ENCODE results near the gene NR3C2. TPM values are rescaled to one million over a fixed set of nuclear protein-coding genes. Genes with fewer than 3 reads are reported as not detected.

NR3C2 gene
- total RNA-seq, 1 experiment from 2014 or later: 0.26 TPM

- ChIA-PET CTCF (no interaction called here), POLR2A (no interaction called here)
- no TSS peak for BruUV-seq (replicated peaks)
- H3K27ac ChIP-seq (ENCODE audit: low read length): no peak overlapping the region
- H3K4me1 ChIP-seq (ENCODE audit: control insufficient read depth, insufficient read depth, low read length): no peaks in the 10 kb centered on the region
- no peak for TF ChIP-seq POLR2AphosphoS5 (IDR thresholded peaks at IDR 0.05; ENCODE audit: low read depth, low read length)
- TF ChIP-seq SIN3A (IDR thresholded peaks at IDR 0.05; ENCODE audit: borderline replicate concordance, insufficient read depth, low read depth, low read length): no peak
- no peak for TF ChIP-seq REST (IDR thresholded peaks at IDR 0.05; ENCODE audit: insufficient read depth in 1 of 2, low read depth in 2 of 2, low read length in 1 of 2)
- TF ChIP-seq, protein P1, sequence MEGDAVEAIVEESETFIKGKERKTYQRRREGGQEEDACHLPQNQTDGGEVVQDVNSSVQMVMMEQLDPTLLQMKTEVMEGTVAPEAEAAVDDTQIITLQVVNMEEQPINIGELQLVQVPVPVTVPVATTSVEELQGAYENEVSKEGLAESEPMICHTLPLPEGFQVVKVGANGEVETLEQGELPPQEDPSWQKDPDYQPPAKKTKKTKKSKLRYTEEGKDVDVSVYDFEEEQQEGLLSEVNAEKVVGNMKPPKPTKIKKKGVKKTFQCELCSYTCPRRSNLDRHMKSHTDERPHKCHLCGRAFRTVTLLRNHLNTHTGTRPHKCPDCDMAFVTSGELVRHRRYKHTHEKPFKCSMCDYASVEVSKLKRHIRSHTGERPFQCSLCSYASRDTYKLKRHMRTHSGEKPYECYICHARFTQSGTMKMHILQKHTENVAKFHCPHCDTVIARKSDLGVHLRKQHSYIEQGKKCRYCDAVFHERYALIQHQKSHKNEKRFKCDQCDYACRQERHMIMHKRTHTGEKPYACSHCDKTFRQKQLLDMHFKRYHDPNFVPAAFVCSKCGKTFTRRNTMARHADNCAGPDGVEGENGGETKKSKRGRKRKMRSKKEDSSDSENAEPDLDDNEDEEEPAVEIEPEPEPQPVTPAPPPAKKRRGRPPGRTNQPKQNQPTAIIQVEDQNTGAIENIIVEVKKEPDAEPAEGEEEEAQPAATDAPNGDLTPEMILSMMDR (IDR thresholded peaks at IDR 0.05): no peak
- TF ChIP-seq TCF7L2 (IDR thresholded peaks at IDR 0.05; ENCODE audit: low read depth, low read length): no peak
- H3K27me3 ChIP-seq (ENCODE audit: control insufficient read depth, insufficient read depth, low read length): no peaks in the 10 kb centered on the region
- no peak for ATAC-seq
- H3K9me3 ChIP-seq (ENCODE audit: control insufficient read depth, insufficient read depth, low read depth, low read length): no peaks in the 10 kb centered on the region
- H3K4me3 ChIP-seq (ENCODE audit: low read depth in 2 of 2, low read length in 2 of 2): no peak overlapping the region
- DNase-seq (ENCODE audit: low read depth, low spot score): no peak
- no peaks in the 10 kb centered on the region for H3K36me3 ChIP-seq (ENCODE audit: control insufficient read depth, insufficient read depth, low read length)
- in situ Hi-C loops (cut with HindIII; ENCODE audit: low pct_unique_long_range_greater_than_20kb, low sequenced_read_pairs) (no loop called here), intact Hi-C loops (cut with micrococcal nuclease; ENCODE audit: unreplicated experiment) (no loop called here)
Measured at GRCh38 chr4:148258535-148258934, 183.7 kb downstream of the NR3C2 start.

DNA sequence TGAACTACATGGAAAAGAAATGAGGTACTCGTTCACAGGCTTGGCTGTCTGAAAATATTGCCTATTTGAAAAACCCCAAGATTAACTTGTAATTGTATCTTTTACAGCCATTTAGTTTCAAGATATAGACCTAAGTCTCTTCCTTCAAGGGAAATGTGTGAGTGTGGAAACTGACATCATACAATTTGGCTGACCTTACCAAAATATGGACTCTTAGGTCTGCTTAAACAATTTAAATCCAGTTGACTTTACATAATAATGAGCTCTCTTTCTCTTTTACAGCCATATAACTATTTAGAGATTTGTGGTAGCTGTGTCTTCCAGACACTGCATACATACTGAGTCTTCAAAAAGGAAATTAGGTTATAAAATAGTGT is 186.9 kb downstream of the NR3C2 start:
- no TSS peak for BruUV-seq (replicated peaks)
- in situ Hi-C loops (cut with HindIII; ENCODE audit: low pct_unique_long_range_greater_than_20kb, low sequenced_read_pairs) (no loop called here), intact Hi-C loops (cut with micrococcal nuclease; ENCODE audit: unreplicated experiment) (no loop called here)
- TF ChIP-seq REST (IDR thresholded peaks at IDR 0.05; ENCODE audit: insufficient read depth in 1 of 2, low read depth in 2 of 2, low read length in 1 of 2): no peak
- no peak for TF ChIP-seq TCF7L2 (IDR thresholded peaks at IDR 0.05; ENCODE audit: low read depth, low read length)
- TF ChIP-seq, protein P1 (IDR thresholded peaks at IDR 0.05): no peak
- no peak for TF ChIP-seq POLR2AphosphoS5 (IDR thresholded peaks at IDR 0.05; ENCODE audit: low read depth, low read length)
- no peak for TF ChIP-seq SIN3A (IDR thresholded peaks at IDR 0.05; ENCODE audit: borderline replicate concordance, insufficient read depth, low read depth, low read length)
- no peaks in the 10 kb centered on the region for H3K27me3 ChIP-seq (ENCODE audit: control insufficient read depth, insufficient read depth, low read length)
- no peak overlapping the region for H3K27ac ChIP-seq (ENCODE audit: low read length)
- no peaks in the 10 kb centered on the region for H3K4me1 ChIP-seq (ENCODE audit: control insufficient read depth, insufficient read depth, low read length)
- POLR2A ChIA-PET: no interaction called here
- H3K4me3 ChIP-seq (ENCODE audit: low read depth in 2 of 2, low read length in 2 of 2): no peak overlapping the region
- CTCF ChIA-PET: no interaction called here
- no peak for ATAC-seq
- H3K36me3 ChIP-seq (ENCODE audit: control insufficient read depth, insufficient read depth, low read length): no peaks in the 10 kb centered on the region
- no peaks in the 10 kb centered on the region for H3K9me3 ChIP-seq (ENCODE audit: control insufficient read depth, insufficient read depth, low read depth, low read length)
- no peak for DNase-seq (ENCODE audit: low read depth, low spot score)

Data from Panc1 (cell line).